HG02571 (cell line): ENCODE results near the gene CNN2.
A peak's percentile ranks its signal among the peaks of the same experiment; 100 is the strongest.

ENCODE experiments used
- ATAC-seq: cut with Tn5 transposase; IDR thresholded peaks from one replicate; pipeline ENCODE4 v1.9.1; 2021; ENCODE audit warnings: mild to moderate bottlenecking, moderate library complexity; ENCODE audit not compliant: unreplicated experiment

Gene CNN2

DNA sequence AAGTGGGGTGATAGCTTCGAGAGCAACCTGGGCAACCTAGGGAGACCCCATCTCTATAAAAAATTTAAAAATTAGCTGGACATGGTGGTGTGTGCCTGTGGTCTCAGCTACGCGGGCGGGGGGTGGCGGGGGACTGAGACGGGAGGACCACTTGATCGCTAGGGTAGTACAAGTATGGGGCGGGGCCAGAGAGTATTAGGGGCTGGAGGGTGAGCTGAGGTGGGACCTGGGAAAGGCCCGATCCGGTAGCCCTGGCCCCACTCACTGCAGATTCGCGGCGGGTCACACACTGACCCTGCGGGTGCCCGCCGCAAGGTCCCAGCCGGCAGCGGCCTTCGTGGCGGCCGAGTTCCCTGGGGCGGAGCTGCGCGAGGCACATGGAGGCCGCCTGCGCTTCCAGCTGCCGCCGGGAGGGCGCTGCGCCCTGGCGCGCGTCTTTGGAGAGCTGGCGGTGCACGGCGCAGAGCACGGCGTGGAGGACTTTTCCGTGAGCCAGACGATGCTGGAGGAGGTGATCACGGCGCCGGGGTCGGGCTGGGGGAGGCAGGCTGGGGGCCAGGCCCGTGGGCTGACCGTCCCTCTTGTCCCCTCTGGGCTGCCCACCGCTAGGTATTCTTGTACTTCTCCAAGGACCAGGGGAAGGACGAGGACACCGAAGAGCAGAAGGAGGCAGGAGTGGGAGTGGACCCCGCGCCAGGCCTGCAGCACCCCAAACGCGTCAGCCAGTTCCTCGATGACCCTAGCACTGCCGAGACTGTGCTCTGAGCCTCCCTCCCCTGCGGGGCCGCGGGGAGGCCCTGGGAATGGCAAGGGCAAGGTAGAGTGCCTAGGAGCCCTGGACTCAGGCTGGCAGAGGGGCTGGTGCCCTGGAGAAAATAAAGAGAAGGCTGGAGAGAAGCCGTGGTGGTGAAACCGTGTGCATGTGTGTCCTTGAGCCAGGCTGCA is 38.5 kb downstream of the CNN2 start:
- ATAC-seq, result no peak

DNA sequence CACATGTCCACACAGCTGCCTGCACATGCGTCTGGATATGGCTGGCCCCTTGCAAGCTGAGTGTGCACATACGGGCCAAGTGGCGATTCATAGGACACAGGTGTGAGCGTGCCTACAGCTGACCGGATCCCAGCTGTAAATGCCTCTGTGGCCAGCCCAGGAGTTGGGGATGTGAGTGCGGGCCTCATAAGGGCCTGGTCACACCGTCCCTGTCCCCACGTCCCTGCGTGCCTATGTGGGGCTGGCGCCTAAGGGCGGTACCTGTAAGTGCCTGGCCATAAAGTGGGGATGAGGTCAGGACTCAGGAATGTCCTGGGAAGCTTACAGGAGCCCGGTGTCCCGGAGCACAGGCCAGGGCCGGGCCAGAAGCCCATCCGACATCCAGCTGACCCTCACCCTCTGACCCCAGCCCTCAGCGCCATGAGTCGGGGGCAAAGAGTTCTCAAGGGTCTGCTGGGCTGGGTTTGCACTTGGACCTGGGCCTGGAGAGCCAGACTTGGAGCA is 39.2 kb downstream of the CNN2 start:
- no peak for ATAC-seq

DNA sequence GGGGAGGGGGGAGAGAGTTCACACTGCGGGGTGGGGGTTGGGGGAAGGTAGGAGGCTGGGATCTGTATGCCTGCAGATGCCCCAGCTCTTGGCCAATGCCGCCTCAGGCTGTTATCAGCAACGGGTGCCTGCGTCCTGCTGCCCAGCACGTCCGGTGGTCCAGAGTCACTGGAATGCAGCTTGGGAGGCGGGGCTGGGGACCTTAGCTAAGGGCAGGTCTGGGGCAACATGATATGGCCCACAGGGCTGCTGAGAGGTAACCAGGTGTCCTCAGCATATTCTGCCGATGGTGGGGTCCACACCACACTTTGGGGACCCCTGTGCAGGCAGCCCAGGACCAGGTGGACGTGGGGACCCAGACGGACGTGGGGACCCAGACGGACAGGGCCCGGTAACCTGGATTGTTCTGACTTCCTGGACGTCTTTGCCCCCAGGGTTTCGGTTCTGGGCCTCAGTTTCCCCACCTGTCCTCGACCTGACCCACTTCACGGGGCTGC is 39.9 kb downstream of the CNN2 start:
- no peak for ATAC-seq

DNA sequence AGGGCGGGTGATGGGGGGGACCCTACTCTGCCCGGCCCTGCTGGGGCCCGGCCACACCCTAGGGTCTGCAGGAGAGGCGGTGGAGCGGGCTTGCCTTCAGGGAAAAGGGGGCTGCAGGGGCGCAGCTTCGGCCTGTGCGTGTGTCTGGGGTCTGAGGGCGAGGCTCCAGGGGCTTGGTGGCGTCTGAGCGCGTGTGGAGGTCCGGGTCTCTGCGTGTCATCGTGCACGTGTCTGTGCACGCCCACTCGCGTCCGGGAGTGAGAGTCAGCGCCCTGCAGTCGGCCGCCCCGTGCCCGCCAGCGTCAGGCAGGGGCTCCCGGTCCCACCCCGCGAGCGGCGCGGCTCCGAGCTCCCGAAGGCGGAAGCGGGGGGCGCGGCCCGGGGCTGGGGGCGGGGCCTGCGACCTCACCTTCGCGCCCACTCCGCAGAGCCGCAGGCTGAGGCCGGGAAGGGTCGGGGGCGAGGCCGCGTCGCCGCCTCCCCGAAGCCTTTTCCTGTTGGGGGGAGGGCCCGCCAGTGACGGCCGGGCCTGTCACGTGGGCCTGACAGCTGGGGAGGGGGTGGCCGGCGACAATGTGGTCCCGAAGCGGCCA is 40.4 kb downstream of the CNN2 start, which contains the start of gene ARHGAP45:
ARHGAP45 (plus strand) TSS at position 420 of the 593 bp plus-strand sequence. CDS start 239 bp downstream, outside the sequence.
- ATAC-seq, result no peak

DNA sequence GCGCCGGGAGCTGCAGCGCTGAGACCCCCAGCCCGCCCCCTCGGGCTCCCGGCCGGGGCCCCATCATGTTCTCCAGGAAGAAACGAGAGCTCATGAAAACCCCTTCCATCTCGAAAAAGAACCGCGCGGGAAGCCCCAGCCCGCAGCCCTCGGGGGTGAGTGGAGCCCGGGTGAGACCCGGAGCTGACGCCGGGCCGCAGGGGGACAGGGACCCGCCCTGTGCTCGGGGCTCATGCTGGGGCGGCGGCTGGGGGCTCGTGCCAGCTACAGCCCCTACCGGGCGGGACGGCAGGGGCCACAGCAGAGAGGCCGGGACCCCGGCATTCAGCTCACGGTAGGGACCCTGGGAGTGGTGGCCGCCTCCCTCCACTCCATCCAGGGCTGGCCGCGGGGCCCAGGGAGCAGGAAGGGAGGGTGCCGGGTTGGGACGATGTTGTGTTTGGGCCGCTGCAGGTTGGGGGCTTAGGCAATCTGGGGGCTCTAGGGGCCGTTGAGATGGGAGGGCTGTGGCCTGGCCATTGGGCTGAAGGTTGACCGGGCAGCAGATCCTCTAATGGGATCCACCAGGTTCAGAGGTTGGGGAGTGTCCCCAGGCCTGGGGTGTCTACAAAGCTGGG is 41.0 kb downstream of the CNN2 start:
- no peak for ATAC-seq

DNA sequence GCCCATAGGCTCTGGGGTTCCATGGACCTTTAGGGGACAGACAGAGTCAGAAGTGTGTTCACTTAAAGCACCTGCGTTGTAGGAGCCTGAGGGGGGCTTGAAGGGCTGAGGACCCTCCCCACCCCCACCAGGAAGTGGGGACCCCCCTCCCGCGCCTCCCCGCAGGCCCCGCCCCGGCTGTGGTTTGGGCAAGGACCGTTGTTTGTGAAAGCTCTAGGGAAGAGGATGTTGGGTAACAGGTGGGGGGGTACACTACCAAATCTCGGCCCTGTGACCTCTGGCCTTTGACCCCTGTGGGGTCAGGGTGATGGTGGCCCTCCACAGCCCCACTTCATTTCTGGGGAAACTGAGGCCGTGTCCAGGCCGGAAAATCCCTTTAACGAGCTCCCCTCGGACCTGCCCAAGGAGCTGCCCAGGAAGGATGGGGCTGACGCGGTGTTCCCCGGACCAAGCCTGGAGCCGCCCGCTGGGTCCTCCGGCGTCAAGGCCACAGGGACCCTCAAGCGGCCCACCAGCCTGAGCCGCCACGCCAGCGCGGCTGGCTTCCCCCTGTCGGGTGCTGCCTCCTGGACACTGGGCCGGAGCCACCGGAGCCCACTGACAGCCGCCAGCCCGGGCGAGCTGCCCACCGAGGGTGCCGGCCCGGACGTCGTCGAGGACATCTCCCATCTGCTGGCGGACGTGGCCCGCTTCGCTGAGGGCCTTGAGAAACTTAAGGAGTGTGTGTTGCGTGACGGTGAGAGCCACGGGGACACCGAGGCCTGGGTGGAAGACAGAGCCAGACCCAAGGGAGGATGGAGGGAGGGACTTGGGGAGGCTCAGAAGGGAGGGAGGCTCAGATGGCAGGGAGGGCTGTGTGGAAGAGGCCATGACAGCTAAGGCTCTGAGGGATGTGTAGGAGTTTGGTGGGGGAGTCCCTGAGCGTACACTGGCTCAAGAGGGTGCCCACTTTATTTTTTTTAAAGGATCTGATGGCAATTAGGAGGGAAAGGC is 41.9 kb downstream of the CNN2 start:
- ATAC-seq, result no peak

DNA sequence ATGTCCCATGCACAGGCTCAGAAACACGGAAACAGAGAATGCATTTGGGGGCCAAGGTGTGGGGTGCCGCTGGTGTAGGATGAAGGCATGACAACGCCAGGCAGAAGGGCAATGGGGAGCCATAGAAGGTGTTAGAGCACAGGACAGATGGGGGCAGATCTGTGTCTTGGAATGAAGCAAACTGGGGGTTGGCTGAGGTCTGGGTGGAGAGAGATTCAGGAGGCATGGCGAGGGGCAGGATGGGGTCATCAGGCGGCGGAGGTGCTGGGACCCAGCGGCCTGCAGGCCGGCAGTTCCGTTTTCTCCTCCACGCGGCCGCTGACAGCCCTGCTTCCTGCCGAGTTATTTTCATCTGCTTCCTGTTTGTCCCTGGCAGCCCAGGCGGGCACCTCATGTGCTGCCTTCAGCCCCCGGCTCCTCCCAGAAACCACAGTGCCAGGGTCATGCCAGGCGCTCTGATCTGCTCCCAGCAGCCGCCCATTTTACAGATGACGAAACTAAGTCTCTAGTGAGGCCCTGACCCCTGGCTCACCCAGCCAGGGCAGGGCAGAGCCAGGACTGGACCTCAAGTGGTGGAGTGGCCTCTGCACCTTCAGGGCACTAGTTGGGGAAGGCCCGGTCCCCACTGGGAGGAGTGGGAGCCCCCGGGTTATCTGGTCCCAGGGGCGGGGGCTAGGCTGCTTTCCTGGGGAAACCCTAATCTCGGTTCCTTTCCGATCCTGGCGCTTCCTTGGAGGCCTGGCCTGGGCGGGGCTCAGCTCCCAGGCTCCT is 42.8 kb downstream of the CNN2 start:
- ATAC-seq, result no peak

DNA sequence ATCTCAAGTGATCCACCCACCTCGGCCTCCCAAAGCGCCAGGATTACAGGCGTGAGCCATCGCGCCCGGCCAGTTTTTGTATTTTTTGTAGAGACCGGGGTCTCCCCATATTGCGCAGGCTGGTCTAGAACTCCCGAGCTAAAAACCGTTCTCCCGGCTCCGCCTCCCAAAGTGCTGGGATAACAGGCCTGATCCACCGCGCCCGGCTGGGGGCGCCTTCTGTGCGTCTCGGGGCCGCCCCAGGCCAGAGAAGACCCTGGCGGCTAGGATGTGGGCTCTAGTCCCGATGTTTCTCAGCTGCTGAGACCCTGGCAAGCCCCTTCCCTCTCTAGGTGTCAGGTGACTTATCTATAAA is 44.1 kb downstream of the CNN2 start:
- no peak for ATAC-seq

DNA sequence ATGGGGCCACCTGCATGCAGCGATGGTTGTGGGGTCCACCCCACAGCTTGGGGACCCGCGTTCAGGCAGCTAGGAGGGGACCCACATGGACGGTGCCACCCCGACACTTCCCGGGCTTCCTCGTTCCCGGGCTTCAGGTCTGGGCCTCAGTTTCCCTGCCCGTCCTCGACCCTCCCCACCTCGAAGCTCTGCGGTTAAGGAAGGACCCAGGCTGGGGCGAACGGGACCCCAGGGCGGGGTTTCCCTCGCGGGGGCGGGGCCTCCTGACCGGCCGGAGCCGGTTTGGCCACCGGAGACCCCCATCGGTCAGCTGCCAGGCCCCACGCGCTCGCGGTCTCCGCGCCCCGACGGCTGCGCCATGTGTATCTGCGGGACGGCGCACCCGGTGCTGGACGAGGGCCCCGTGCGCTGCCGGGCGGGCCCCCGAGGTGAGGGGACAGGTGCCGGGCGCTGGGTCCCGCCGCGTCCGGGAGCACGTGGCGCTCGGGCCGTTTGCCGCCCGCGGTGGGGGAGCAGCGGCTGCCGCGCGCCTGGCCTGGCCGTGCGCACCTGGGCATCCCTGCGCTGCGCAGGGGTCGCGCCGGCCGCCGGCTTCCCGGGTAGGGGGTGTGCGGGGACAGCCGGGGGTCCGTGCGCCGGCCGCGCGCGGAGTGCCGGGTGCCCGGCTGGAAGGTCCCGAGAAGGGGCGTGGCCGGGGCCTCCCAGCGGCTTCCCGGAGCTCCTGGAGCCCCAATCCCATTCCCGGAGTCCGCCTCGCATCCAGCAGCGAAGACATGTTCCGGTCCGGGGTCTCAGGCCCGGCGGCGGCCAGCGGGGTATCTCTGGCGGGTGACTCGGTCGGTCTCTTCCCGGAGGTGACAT is 44.8 kb downstream of the CNN2 start:
- ATAC-seq, result no peak

DNA sequence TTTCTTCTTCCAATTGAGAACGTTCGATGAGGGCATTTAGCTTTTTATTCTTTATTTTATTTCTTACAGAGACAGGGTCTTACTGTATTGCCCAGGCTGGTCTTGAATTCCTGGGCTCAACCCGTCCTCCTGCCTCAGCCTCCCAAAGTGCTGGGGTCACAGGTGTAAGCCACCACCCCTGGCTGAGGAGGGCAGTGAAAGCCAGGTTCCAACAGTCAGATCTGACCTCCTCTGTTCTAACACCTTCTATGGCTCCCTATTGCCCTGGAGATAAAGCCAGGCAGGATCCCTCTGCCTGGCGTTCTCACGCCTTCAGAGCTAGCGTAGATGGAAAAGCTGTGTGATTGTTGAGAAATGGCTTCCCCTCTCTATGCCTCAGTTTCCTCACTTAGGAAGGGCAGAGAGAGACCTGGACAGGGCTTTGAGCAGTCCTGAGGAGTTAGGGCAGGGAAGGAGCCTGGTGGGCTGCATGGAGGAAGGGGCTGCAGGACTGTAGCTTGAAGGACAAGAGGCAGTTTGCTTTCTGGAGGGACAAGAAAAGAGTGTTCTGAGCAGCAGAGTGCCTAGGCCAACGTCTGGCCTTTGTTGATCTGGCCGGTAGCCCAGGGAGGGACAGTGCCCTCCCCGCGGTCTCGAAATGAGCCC is 46.1 kb downstream of the CNN2 start:
- no peak for ATAC-seq

DNA sequence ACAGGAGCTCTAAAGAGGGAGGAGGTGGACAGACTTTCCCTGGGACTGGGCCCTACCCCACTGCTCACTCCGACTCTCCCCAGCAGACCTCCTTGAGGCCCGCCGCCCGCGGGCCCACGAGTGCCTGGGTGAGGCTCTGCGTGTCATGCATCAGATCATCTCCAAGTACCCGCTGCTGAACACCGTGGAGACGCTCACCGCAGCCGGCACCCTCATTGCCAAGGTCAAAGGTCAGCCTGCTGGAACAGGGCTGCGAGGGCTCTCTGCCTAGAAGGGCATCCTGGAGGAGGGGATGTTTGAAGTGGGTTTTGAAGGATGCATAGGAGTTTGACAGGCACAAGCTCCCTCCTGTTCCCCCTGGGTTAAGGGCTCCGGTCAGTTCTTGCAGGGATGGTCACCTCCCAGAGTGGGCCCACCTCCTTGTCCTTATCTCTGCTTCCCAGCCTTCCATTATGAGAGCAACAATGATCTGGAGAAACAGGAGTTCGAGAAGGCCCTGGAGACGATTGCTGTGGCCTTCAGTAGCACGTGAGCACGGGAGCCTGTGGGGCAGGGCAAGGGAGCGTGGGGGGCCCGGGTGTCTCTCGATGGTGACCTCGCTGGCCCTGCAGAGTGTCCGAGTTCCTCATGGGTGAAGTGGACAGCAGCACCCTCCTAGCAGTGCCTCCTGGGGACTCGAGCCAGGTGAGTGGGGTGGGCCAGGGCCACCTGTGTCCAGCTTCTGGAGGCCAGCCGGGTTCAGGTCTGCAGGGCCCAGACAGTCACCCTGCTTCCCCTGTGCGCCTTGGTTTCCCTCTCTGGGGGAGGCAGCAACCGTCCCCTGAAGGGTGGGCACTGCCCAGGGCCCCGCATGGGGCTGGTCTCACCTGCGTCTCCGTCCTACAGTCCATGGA is 46.9 kb downstream of the CNN2 start:
- no peak for ATAC-seq

DNA sequence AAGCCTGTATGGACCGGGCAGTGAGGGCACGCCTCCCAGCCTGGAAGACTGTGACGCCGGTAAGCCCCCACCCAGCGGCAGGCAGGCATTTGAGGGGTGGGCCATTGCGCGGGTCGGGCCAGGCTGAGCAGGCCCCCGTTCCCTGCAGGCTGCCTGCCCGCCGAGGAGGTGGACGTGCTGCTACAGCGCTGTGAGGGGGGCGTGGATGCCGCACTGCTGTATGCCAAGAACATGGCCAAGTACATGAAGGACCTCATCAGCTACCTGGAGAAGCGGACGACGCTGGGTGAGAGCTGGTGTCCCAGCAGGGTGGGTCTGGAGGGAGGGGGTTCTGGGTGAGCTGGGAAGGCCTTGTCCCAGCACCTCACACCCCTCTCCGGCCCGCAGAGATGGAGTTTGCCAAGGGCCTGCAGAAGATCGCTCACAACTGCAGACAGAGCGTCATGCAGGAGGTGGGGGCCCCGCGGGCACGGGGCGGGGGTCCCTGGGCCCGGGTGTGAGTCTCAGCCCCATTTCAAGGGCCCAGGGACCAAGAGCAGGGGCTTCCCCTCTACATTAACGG is 47.6 kb downstream of the CNN2 start:
- ATAC-seq, result no peak

DNA sequence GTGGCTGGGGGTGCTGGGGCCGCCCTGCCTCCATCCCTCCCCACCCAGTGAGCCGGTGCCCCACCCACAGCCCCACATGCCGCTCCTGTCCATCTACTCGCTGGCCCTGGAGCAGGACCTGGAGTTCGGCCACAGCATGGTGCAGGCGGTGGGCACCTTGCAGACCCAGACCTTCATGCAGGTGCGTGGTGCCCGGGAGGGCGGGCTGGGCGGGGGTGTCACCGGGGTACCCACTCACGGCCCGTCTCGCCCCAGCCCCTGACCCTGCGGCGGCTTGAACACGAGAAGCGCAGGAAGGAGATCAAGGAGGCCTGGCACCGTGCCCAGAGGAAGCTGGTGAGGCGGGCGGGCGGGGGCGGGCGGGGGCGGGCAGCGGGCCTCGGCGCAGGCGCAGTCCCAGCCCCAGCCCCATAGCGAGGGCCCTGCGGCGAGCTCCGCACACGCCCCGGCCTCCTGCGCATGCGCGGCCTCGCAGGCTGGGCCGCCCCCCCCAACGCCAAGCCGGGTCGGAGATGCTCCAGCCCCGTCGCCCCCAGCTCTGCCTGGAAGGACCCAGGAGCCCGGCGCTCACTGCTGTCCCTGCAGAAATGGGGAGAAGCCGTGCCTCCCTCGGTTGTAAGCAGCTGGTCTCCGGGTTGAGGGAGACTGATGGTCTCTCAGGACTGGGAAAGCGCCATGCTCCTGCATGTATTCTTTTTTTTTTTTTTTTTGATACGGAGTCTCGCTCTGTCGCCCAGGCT is 48.3 kb downstream of the CNN2 start:
- ATAC-seq, result peak; percentile 41

DNA sequence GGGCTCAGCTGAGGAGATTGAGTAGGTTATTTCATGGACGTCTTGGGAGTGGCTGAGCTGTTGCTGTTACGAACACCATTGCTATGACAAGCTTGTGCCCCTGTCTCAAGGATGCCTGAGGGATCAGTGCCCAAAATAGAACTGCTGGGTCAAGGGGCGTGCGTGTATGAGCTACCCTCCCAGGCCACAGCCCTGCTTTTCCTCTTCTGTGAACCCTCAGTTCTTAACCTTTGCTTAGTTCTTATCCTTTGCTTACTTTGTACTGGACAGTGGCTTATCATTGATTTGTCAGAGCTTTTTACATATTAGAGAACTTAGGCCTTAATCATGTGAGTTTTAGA is 49.6 kb downstream of the CNN2 start:
- ATAC-seq, result no peak

DNA sequence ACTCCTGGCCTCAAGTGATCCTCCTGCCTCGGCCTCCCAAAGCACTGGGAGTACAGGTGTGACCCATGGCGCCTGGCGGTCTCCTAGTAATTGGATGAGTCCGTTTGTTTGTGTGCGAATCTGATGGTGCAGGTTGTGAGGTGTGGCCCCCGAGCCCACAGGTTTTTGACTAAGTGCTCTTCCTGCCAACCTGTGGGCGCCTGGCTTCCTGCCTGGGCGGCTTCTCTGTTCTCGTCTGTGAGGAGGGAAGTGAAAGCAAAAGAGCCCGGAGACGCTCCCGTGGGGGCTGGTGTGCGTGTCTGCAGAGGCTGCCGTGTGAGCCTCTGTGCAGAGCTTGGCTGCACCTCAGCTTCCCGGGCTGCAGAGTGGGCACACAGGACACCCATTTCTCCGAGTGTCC is 50.5 kb downstream of the CNN2 start:
- ATAC-seq, result peak; percentile 47

DNA sequence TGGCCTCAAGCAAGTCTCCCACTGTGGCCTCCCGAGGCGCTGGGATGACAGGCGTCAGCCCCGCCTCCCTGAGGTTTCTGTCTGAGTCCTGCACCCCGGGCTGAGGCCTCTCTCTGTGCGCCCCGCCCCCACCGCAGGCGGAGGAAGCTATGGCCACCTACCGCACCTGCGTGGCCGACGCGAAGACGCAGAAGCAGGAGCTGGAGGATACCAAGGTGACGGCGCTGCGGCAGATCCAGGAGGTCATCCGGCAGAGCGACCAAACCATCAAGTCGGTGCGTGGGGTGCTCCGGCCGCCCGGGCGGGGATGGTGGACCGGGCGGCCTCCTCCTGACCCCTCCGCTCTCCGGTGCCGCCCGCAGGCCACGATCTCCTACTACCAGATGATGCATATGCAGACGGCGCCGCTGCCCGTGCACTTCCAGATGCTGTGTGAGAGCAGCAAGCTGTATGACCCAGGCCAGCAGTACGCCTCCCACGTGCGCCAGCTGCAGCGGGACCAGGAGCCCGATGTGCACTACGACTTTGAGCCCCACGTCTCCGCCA is 53.2 kb downstream of the CNN2 start:
- no peak for ATAC-seq
